GM21619 (cell line): Measurements from ENCODE around the gene SYT11.
"Not testable (repeated sequence)": the region's sequence is repeated elsewhere in the genome, so short reads cannot be mapped to it uniquely, and the experiment has no call there.

ENCODE experiments used
- ATAC-seq: cut with Tn5 transposase; IDR thresholded peaks from one replicate; pipeline ENCODE4 v1.9.1; 2021; ENCODE audit not compliant: unreplicated experiment

Gene SYT11

DNA sequence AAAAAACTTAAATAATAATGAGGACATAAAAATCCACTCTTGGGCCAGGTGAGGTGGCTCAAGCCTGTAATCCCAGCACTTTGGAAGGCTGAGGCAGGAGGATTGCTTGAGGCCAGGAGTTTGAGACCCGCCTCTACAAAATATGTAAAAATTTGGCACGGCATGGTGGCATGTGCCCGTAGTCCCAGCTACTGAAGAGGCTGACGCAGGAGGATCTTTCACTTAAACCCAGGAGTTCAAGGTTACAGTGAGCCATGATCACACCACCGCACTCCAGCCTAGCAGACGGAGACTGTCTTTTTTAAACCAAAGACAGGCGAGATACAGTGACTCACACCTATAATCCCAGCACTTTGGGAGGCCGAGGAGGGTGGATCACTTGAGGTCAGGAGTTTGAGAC is 37.1 kb downstream of the SYT11 start:
- not testable (repeated sequence) for ATAC-seq

DNA sequence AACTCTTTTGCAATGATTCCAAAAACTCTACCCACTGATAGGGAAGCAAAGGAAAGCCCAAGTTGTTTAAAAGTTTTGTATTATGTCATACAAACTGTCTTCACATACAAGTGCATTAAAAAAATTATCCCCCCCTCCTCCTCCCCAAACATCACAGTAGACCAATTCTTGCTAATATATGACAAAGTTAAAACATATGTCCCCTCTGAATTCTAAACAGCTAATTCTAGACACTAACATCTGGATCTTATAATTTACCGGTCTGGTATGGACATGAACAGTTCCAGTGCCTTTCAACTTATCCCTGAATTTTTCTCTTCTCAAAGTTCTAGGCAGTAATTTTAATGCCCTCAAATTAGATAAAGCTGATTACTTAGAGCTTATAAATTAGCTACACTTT is 38.4 kb downstream of the SYT11 start:
- ATAC-seq, result no peak

DNA sequence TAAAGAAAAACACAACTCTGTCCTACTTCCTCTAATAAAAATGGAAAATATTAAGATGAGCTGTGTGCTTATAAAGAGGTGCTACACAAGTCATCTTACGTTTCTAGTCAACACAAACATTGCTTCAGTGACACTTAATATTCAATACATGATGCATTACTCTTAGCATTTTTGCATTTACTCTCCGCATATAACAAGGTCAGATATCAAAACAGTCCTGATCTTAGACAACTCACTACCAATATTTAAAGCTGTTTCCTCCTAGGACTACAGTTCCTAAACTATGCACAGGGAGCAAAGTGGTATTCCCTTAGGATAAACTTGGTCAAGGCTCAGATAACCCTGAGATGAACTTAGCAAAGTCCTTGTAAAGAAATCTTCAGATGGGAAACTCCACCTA is 39.5 kb downstream of the SYT11 start:
- ATAC-seq, result no peak

DNA sequence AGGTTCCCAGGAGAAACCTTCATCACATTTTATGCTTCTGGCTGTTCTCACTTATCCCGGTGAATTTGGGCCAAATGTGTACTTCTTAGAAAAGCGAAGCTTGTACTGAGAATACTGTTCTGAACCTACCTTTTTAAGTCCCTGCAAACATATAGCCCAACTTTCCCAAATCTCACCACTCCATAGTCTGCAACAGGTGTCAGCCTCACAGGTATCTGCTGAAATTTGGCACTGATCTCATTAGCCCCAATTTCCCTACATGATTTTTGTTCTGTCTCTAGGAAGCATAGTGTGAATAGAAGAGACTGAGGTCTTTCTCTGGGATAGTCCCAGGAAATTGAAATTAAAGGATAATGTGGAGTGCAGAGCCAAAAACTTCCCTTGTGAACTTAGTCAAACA is 40.3 kb downstream of the SYT11 start:
- no peak for ATAC-seq

DNA sequence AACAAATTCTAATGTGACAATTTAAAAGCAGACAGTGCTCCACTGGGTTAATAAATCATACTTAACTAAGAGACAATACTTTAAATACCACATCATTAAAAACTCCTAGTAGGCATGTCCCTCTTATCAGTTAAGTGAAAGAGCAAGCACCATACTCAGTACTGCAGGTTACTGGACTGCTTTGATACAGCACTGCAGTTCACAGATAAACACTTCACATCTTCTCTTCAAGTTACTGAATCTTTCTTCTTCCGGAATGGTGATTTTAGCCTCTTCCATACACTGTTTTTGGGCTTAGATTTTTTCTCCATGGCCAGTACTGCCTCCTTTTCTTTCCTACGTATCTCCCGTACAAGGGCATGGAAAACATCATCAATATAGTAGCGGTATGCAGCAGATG is 40.8 kb downstream of the SYT11 start:
- ATAC-seq, result no peak

DNA sequence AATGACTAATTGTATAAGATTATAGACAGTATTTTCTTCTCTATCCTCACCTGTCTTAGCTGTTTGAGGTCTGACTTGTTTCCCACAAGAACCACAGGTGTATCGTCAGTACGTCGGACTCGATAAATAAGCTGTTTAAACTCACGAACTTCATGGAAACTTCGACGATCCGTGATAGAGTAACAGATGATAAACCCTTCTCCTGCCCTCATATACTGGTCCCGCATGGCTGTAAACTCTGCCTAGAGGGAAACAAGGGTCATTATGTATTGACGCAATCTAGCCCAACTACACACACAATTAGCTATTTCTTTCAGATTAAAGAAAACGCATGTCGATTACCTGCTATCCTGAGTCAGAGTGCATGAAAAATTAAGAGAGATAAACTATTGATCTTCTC is 44.9 kb downstream of the SYT11 start:
- no peak for ATAC-seq

DNA sequence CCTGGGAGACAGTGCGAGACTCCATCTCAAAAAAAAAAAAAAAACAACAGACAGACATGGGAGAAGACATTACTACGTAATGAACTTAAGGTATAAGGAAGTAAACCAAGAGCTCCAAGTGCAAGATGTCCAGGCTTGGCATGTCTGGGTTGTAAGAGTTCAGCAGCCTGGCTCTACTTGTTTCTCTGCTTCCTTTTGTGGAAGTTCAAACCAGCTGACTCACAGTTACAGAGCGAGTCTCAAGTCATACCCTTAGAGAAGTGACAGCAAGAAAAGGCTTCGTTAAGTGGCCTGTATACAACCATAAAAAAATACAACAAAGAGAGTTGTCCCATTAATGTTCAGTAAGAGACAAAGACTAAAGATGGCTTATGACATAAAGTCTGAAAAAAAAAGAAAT is 50.5 kb downstream of the SYT11 start:
- no peak for ATAC-seq

DNA sequence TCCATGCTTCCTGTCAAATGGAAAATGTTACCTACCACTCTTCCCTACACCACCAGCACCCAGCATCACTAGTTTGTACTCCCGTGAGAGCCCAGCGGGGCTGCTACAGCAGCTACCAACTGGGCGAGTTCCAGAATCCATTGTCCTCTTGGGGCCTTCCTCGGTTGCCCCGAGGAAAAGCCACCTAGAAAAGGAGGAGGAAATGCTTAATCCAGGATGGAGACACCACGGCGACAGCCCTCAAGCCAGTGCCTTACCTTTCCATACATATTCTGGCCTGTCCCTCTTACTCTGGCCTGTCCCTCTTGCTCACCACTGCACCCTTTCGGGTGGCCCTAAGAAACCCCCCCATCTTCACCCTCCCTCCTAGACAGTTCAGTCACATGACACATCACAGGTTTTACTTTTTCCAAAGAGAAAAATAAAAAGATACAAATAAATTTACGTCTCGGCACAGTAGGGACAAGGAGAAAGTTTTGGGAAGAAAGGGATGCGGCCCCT is 51.3 kb downstream of the SYT11 start:
- ATAC-seq, result peak; percentile 26

DNA sequence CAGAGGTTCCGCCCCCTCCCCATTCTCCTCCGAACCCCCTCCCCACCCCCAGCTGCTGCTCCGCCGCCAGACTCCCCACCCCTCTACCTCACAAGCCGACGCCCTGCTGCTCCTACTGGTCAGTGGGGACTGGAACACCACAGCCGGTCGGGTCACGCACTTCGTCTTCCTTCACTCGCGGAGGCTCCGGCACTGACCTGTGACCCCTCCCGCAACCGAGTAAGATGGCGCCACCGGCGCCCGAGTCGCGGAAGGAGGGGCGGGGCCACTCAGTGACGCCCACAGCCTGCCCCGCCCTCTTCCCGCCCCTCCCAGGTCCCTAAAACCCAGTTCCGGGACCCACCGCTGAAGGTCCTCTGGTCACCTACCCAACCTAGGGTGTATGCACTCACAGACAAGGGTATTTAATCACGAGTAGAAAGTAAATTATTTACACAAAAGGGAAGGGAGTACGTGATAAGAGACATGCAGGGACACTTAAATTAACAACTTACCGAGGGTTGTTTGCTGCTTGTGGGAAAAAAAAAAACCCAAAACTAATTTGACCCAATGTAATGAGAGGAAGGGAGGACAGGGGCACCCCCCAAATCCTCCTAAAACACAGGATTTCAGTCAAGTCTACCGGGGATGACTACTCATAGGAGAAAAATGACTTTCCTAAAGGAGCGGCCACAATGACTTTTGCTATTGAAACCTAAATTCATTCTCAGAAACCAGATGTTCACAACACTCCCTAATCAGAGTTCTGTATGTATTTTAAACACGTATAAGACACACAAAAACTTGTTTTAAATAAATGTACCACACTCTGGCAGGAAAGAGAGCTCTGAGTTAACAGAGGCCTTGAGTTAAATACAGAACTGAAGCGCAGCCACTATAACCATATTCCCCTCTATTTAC is 52.0 kb downstream of the SYT11 start, which contains the start of gene RIT1:
TSS of gene RIT1 (minus strand) at position 194 of the 900 bp plus-strand sequence. CDS start 588 bp downstream, outside the sequence.
- peak; percentile 74 for ATAC-seq

DNA sequence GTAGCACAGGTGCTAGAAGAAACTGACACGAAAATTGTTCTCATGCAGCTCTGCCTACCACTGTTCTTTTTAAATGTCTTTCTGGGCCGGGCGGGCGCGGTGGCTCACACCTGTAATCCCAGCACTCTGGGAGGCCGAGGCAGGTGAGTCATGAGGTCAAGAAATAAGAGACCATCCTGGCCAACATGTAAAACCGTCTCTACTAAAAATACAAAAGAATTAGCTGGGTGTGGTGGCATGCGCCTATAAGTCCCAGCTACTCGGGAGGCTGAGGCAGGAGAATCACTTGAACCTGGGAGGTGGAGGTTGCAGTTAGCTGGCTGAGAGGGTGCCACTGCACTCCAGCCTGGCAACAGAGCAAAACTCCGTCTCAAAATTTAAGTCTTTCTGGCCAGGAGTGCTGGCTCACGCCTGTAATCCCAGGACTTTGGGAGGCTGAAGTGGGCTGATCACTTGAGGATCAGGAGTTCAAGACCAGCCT is 52.7 kb downstream of the SYT11 start:
- ATAC-seq, result no peak

DNA sequence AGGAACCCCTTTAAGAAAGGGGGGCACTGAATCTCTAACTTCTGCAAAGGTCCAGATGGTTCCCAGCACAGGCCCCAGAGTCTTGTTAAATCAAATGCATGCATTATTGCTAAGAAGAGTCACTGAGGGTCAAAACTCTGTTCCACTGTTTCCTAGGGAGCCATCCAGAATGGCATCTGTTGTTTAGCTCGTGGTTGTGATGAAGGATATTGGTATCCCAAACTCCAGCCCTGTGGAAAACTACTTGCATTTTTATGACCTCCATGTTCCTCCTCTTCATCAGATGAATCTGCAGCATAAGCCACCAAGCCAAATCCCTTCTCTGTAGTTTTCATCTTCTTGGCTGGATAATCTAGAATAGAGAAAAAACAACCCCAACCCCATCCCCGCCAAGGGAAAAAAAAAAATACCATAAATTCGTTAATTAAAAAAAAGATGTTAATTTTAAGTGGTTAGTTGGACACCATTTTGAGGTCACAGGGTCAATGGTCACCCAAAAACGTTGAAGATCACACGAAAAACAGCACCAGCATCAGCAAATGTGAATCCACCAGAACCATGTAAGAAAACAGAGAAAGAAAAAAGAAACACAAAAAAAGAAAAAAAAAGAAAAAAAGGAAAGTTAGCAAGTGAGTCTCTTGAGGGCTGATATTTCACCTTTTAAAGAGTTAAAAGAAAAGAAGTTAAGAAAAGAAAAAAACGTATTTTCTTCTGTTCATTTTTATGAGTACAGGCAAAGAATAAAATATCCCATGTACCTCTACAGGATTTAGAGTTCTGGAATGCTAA is 54.8 kb downstream of the SYT11 start:
- ATAC-seq, result no peak

DNA sequence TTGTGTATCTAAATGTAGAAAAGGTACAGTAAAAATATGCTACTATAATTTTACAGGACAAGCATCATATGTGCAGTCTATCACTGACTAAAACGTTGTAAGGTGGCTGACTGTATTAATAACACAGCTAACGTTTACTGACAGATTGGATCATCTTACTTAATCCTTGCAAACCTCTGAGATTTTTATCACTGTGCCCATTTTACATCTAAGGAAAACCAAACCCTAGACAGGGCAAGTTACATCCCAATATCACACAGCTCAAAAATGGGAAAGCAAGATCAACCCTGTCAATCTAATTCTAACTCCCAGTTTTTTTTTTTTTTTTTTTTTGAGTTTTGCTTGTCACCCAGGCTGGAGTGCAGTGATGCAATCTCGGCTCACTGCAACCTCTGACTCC is 59.3 kb downstream of the SYT11 start:
- no peak for ATAC-seq

DNA sequence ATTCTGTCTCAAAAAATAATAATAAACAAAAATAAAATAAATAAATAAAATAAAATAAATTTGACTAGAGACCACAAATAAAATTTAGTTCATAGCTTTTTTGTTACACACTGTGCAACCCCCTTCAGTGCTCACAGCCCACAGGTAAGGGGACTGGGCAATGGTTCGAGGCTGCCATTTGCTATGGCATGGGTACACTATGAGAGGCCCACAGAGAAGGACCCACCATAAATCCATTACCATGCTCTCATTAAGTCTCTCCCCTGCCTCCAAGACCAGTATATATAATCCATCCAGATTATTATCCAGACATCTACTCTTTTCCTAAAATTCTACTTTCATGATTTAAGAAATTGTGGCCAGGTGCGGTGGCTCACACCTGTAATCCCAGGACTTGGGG is 60.4 kb downstream of the SYT11 start:
- no peak for ATAC-seq

DNA sequence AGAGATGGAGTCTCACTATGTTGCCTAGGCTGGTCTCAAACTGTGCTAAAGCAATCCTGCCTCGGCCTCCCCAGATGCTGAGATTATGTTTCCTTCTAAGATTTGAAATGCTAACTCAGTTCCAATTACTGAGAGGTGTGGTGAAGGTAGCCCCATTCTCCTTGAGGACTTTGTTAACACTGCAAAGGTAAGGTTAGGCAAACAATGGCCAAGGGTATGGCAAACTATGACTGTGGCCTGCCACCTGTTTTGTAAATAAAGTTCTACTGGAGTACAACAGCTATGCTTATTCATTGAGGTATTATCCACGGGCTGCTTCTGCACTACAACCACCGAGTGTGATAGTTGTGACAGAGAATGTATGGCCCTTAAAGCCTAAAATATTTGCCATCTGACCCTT is 61.4 kb downstream of the SYT11 start:
- no peak for ATAC-seq

DNA sequence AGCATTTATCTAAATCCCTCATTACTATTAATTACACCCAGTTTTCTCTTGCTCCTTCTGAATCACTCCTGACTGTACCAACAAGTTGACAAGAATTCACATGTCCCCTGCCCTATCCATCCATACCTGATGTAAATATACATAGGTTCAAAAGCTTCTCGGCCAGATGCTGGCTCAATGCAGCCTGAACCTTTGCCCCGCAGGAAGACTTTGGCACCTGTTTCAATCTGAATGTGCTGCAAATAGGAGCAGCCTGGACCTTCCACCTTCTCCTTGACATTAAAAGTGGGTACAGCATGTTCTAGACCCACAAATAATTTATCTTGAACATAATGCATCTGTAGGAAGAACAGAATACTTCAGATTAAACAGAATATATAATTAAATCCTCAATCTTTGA is 66.1 kb downstream of the SYT11 start:
- ATAC-seq, result no peak

DNA sequence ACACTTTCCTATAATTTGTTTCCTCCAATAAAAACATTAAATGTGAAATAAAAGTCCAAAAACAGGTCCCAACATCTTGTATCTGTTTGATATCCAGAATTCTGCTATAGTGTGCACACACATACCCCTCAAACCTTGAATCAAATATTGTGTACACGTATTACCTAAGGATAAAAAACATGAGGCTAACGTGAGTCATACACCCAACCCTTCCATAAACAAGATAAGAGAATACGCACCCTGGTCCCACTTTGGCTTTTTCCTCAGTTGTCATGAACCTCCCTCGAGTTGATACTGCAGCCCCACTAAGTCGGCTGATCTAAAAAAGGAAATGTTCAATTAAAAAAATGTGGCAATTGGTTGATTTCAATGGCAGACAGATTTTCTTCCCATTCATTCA is 69.7 kb downstream of the SYT11 start:
- no peak for ATAC-seq

DNA sequence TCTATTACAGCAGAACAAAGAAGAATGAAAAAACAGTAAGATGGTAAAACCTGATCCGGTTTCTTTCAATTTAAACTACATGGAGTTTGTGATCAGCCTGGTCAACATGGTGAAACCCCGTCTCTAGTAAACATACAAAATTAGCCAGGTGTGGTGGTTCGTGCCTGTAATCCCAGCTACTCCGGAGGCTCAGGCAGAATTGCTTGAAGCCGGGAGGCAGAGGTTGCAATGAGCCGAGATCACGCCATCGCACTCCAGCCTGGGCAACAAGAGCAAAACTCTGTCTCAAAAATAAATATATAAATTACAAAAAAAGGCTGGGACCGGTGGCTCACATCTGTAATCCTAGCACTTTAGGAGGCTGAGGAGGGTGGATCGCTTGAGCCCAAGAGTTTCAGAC is 71.4 kb downstream of the SYT11 start:
- ATAC-seq, result not testable (repeated sequence)

DNA sequence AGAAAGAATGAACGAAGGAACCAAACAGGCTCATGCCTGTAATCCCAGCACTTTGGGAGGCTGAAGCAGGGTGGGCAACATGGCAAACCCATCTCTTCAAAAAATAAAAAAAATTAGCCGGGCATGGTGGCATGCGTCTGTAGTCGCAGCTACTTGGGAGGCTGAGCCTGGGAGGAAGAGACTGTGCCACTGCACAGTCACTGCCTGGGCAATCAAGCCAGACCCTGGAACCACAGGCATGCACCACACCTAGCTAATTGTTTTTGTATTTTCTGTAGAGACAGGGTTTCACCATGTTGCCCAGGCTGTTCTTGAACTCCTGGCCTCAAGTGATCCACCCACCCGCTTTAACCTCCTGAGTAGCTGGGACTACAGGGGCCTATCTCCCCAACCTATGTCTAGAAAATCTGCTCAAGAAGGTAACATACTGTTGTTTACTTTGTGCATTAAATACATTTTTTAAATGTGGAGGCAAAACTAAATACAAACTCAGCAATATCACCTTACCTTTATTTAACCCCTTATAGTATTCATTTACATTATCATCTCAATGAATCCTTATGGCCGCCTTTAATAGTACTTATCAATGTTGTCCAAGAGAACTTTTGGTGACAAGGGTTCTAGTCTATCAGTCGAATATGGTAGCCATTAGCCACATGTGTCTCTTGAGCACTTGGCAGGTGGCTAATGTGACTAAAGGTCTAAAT is 72.1 kb downstream of the SYT11 start:
- no peak for ATAC-seq

DNA sequence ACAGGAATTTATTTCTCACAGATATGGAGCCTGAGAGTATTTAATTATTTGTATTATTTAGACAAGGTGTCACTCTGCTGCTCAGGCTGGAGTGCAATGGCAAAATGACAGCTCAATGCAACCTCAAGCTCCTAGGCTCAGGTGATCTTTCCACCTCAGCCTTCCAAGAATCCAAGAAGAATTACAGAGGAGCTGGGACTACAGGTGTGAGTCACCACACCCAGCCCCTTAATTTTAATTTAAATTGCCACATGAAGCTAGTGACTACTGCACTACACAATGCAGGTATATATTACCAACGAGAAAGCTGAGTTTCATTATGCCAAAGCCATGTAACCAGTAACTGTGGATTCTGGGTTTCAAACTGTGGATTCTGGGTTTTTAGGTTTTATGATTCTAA is 72.7 kb downstream of the SYT11 start:
- ATAC-seq, result no peak

DNA sequence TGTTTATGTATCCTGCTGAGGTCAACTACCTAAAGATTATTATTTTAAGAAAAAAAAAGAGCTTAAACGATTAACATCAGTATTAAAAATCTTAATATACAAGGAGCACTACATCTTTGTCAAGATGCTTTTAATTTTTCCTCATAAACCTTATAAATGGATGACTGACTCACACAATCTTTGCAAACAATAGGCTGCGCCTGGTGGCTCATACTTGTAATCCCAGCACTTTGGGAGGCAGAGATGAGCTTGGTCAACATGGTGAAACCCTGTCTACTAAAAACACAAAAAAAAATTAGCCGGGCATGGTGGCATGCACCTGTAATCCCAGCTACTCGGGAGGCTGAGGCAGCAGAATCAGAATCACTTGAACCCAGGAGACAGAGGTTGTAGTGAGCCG is 73.1 kb downstream of the SYT11 start:
- ATAC-seq, result no peak

DNA sequence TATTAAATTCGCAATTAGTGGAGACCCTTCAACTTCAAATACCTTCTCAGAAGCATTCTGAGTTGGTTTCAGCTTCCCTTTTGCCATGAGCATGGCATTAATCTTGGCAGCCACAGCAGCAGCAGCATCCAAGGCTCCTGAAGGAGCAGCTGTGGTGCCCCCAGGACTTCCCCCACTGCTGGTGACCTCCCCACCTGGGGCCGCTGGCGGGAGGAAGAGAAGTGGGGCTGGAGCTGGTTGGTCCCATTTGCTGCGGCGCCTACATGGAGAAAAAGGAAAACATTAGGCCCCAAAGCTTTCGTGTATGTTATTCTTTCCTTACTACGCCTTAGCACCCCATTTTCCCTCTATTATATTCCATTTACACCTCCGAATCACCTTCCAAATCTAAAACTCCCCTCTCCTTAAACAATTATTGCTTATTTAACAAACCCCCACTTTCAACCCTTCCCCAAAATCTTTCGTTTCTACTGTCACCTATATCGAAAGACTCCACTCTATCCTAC is 74.3 kb downstream of the SYT11 start:
- ATAC-seq, result no peak
